Endothelial cell of hepatic sinusoid (primary cell): ENCODE data around the gene ARL6IP4.

Experiments used
- in situ Hi-C: cut with HindIII; loops from 2 replicates; pipeline ENCODE4 v1.10.0; 2017; ENCODE audit warnings: low sequenced_read_pairs

ARL6IP4 gene

GRCh38 chr12:122980183-122981035 lies at the start of gene ARL6IP4:
Gene ARL6IP4, plus strand, starts transcription at chr12:122980681. Its CDS starts 459 bp downstream, at chr12:122981140.
- in situ Hi-C loops: no loop called here

GRCh38 chr12:122932207-122932606 lies 48.3 kb upstream of the ARL6IP4 start:
- in situ Hi-C loops: loop anchor here (25.0 kb wide), 1 partner anchor 145 kb away; no protein-coding TSS in a partner anchor

GRCh38 chr12:122934722-122935121 lies 45.8 kb upstream of the ARL6IP4 start:
- in situ Hi-C loops: loop anchor here (25.0 kb wide), 1 partner anchor 147 kb away; no protein-coding TSS in a partner anchor

- in situ Hi-C loops: loop anchor here (25.0 kb wide), 1 partner anchor 148 kb away; no protein-coding TSS in a partner anchor
Measured at GRCh38 chr12:122935318-122935717, 45.2 kb upstream of the ARL6IP4 start.

GRCh38 chr12:122937622-122938091 lies 42.8 kb upstream of the ARL6IP4 start:
- in situ Hi-C loops: loop anchor here (25.0 kb wide), 1 partner anchor 150 kb away; no protein-coding TSS in a partner anchor

- in situ Hi-C loops: loop anchor here (25.0 kb wide), 1 partner anchor 152 kb away; no protein-coding TSS in a partner anchor
Measured at GRCh38 chr12:122939125-122939524, 41.4 kb upstream of the ARL6IP4 start.

- in situ Hi-C loops: loop anchor here (25.0 kb wide), 1 partner anchor 154 kb away; no protein-coding TSS in a partner anchor
Measured at GRCh38 chr12:122941351-122941750, 39.1 kb upstream of the ARL6IP4 start.

- in situ Hi-C loops: loop anchor here (25.0 kb wide), 1 partner anchor 155 kb away; no protein-coding TSS in a partner anchor
Measured at GRCh38 chr12:122942637-122943036, 37.8 kb upstream of the ARL6IP4 start.

GRCh38 chr12:122943196-122943595 lies 37.3 kb upstream of the ARL6IP4 start:
- in situ Hi-C loops: loop anchor here (25.0 kb wide), 1 partner anchor 156 kb away; no protein-coding TSS in a partner anchor

GRCh38 chr12:122944605-122945592 lies 35.6 kb upstream of the ARL6IP4 start:
- in situ Hi-C loops: loop anchor here (5.0 to 25.0 kb wide), 3 partner anchors 63 to 158 kb away; no protein-coding TSS in a partner anchor

GRCh38 chr12:122946690-122947341 lies 33.7 kb upstream of the ARL6IP4 start:
- in situ Hi-C loops: loop anchor here (5.0 to 25.0 kb wide), 3 partner anchors 65 to 160 kb away; no protein-coding TSS in a partner anchor

- in situ Hi-C loops: loop anchor here (5.0 to 25.0 kb wide), 3 partner anchors 65 to 160 kb away; no protein-coding TSS in a partner anchor
Measured at GRCh38 chr12:122947352-122947792, 33.1 kb upstream of the ARL6IP4 start.

- in situ Hi-C loops: loop anchor here (5.0 to 25.0 kb wide), 3 partner anchors 66 to 161 kb away; no protein-coding TSS in a partner anchor
Measured at GRCh38 chr12:122948605-122949004, 31.9 kb upstream of the ARL6IP4 start.

- in situ Hi-C loops: loop anchor here (5.0 to 25.0 kb wide), 3 partner anchors 67 to 162 kb away; no protein-coding TSS in a partner anchor
Measured at GRCh38 chr12:122949405-122949804, 31.1 kb upstream of the ARL6IP4 start.

- in situ Hi-C loops: loop anchor here (5.0 to 25.0 kb wide), 3 partner anchors 68 to 163 kb away; no protein-coding TSS in a partner anchor
Measured at GRCh38 chr12:122949816-122950675, 30.4 kb upstream of the ARL6IP4 start.

GRCh38 chr12:122951406-122951805 lies 29.1 kb upstream of the ARL6IP4 start:
- in situ Hi-C loops: no loop called here

- in situ Hi-C loops: no loop called here
Measured at GRCh38 chr12:122951979-122952892, 28.2 kb upstream of the ARL6IP4 start.
